ENCODE data around the gene BHLHE41.

Gene BHLHE41

GRCh38 chr12:26113853-26114719 is 10.8 kb downstream of the BHLHE41 start:
- DNase-seq (ENCODE audit: low read depth in 2 of 2), result peak; percentile 64 to 70

DNA sequence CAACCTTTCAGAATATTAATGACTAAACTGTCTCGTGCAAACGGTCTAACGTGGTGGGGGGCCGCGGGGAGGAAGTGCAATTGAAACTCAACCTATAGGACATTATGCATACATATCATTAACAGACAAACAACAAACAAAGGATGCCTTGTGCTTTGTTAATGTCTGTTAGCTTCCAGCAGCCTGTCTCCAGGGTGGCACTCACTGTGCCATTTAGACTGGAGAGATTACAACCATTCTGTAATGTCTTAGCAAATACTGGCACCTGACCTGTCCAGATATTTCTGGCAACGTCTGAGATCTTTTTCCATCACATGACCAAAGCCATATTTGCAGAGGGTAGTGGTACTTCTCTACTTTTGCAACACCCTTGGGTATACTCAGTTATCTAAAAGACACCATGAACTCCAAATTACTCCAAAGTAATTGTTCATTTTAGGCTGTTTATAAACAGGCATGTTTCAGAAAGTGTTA is 11.6 kb downstream of the BHLHE41 start:
- DNase-seq (ENCODE audit: low read depth in 2 of 2), result no peak

DNA sequence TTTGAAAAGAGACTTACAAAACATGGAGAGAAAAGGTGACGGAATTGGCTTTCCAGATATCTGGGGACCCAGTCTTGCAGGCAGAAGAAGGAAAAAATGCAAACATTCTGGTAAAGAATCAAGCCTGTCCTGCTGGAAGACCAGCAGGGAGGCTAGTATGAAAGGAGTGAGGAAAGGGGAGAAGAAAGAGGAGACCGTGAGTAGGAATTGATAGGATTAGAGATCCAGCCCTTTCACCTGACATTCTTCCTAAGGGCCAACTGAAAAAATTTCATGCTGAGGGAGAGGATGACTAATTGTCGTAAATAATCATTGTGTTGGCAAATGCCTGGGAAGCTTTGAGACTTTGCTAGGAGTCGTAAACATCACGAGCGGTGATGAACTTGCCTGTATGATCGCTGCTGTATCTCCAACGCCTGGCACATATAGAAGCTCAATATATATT is 12.1 kb downstream of the BHLHE41 start:
- no peak for DNase-seq (ENCODE audit: low read depth in 2 of 2)

GRCh38 chr12:26112232-26112631 is 12.6 kb downstream of the BHLHE41 start:
- no peak for DNase-seq (ENCODE audit: low read depth in 2 of 2)

DNA sequence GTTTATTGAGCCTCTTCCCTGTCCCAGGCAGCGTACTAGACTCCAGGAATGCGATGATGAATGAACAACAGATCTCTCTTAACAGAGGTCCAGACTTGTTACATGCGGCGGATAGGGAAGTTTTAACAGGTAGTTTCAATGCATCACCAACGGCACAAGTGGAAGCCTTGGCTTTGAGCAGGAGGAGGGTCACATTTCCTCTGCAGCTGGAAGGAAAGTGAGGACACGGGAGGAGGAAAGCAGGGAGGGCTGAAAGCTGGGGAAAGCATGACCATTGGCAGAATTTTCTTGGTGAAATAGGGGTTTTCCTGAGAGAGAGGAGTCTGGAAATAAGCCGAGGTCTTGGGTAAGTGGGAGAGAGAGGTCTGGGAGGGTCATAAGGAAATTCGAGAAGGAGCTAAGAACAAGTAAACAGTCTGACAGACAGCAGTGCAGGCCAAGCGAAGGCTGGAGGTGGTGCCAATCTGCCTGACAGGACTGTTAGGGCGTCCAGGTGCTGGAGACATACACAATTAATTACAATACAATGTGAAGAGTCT is 15.4 kb downstream of the BHLHE41 start:
- DNase-seq (ENCODE audit: low read depth in 2 of 2), result no peak

DNA sequence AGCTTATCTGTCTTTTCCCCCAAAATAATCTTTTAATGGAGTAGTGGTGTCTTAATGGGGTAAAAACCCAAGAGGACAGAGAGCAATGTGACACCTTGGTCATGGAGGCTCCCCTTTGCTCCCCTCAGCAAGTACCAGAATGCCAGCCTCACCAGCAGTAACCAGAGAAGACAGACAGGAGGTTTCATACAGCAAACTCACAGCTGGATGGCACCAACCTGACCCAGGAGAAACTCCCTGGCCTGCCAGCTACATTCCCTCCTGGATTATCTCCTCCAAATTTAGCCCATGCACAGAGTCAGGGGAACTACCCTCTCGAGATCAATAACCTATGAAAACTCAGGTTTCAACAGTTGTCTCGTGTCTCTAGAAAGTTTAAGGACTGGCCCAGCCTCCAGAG is 15.9 kb downstream of the BHLHE41 start:
- DNase-seq (ENCODE audit: low read depth in 2 of 2), result no peak

- DNase-seq (ENCODE audit: low read depth in 2 of 2), result no peak
Measured at GRCh38 chr12:26106347-26106746, 18.5 kb downstream of the BHLHE41 start.

DNA sequence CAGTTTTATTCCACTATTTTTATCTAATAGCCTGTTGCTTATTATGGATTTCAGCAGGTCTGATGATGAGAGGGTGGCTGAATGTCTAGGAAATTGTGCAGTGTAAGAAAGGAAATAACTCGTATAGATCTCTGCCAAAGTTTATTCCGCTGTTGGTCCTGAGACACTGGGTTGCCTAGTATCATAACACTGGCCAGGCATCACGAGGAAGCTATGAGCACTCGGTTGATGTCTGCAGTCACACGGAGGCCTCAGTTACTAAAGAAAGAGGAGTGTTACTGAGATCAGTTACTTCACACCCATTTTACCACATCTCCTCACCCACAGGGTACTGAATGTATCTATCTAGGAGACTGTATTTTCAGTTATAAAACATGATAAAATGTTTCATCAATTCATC is 21.9 kb downstream of the BHLHE41 start:
- no peak for DNase-seq (ENCODE audit: low read depth in 2 of 2)

- DNase-seq (ENCODE audit: low read depth in 2 of 2), result no peak
Measured at GRCh38 chr12:26101763-26102162, 23.1 kb downstream of the BHLHE41 start.

DNA sequence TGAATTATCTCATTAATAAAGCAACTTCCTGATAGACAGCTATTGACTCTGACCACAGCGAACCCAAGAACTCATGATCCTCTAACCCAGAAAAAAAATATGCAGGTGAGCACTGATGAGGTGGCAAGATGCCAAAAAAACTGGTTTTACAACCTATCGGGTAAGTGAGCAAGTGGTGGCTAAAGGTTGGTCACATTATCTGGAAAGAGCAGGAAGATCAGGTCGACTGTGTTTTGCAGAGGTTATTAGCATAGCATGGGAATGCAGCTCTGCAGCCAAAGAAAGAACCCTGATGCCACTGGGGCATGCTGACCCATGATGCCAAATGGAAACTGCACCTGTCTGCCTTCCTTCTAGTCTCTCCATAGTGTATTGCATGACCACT is 23.5 kb downstream of the BHLHE41 start:
- no peak for DNase-seq (ENCODE audit: low read depth in 2 of 2)

DNA sequence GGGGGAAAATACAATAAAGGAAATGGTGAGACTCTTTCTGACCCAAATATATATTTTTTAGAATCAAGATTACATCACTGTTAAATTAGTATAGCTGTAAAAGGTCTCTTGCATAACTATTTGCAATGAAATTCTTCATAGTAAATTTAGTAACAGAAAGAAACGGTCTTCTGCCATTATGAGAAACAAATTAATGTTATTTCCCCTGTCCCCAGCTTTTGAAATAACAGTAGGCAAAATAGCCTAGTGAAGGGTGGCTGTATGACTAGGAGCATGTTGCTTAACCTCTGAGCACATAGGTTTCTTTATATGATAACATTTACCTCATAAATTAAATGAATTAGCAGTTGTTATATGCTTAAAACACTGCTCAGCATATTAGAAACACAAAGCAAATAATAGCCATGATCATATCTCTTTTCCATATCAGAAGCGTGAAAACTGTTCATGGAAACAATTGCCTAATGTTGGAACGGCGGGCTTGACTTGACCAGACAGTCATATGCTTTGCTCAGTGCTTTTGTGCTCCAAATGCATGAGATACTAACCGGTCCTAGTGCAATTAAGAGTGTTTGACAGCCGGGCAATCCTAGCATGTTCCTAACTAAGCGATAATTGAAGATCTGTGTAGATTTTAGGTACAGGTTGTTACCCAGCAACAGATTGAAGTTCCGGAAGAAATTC is 24.0 kb downstream of the BHLHE41 start:
- DNase-seq (ENCODE audit: low read depth in 2 of 2), result no peak

DNA sequence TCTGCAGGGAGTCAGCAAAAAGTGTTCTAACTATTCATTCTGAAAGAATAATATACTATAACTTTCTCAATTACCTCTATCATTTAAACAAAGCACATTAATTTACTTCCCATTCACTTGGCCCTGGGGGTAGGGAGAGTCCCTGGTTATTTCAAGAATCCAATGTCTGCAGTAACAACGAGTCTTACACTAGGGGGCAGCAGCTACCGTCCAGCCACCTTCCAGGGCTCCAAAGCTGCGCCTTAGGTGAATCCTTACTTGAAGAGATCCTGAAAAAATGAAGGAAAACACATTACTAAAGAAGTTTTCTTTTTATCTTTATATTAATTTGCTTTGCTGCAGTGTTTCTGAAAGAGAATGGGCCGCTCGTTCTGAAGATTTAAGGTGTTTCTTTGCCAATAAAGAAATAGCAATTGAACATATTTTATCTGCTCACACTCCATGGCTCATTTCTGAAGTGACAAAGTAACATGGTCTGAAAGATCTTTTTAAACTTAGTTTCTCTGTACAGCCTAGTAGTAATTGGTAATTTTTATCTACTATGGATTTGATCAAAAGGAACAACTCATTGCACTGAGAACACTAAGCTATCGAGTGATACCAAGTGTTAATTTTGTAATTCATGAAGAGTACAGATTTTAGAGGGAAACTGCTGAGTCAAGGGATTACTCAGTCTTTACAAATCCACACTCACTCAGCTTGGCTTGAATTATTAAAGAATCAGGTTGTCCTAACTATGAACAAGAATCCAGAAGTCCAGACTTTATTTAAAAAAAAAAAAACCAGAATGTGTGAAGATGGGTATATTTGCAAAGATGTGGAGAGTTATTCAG is 27.6 kb downstream of the BHLHE41 start:
- DNase-seq (ENCODE audit: low read depth in 2 of 2), result peak; percentile 12 to 33

DNA sequence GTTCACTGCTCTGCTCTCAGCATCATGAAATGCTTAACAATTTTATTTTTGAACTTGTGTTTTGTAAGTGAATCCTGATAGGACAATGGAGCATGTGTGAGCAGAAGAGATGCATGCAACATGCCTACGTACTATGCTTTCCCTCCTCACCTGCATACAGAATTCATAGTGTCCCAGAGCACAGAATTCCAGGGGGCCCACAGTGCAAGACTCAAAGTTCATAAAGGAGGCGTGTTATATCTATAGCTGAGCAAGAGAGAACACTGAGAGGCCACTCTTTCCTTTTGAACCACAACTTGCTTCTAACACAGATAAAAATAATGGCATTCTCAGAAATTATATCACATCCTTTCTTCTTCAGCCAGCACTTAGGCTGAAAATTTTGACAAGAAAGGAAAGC is 28.8 kb downstream of the BHLHE41 start:
- DNase-seq (ENCODE audit: low read depth in 2 of 2), result no peak

DNA sequence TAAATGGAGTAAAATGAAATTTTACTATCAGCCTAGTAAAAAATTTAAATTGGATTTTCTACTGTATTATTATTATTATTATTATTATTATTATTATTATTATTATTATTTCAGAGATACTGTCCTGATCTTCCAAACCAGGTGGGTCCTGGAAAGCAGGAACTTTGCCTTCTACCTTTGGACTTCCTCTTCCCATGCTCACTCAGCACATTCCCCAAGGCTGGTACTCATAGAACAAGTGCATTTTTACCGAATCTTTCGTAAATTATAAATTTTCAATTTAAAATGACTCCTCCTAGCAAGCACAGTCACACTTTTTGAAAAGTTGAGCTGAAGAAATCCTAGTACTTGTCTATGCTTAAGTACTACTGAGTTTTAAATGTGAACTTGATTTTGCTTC is 29.7 kb downstream of the BHLHE41 start:
- DNase-seq (ENCODE audit: low read depth in 2 of 2), result no peak

- DNase-seq (ENCODE audit: low read depth in 2 of 2), result no peak
Measured at GRCh38 chr12:26092346-26093105, 32.3 kb downstream of the BHLHE41 start.

DNA sequence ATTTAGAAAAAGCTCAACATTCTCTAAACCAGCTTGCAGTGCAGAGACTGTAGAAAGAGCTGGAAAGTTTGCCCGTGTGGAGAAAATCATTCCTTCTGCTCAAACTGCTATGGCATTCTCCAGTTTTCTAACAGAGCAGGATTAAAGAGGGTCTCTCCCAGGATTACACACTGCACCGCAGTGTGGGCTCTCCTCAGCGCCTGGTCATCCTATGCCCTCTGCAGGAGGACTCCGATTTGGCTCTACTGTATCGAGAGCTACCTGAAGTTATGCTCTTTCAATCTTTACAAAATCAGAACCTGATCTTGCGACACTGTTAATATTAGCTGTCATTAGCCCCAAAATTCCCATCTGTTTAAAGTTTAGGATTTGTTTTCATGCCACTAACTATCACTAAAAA is 33.0 kb downstream of the BHLHE41 start:
- DNase-seq (ENCODE audit: low read depth in 2 of 2), result no peak

DNA sequence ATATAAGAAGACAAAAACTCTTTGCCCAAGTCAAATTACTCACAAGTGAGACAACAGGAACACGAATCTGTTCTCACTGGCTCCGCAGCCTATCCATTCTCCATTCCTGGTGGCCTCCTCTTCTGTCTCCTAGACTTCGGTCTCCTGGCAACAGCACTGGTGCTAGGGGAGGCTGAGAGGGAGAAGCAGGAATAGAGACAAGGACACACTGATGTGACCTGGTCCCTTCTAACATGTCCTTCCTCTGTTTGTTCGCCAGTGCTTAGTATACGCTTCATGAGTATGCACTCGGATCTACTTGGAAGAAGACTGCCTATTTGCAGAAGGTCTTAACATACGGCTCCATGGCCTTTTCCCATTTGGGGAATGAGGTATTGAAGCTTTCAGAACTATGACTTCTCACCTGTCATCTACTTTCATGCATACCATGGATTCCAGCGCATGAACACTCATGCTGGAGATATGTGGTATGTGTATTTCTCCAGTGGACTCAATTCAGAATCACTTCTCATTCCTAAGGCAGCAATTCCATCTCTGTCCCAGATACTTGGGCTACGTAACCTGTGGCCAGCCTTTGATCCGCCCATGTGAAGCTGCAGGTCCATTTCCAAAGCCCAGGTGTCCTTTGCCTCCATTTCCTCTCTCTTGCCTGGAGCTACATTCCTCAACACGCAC is 33.9 kb downstream of the BHLHE41 start:
- no peak for DNase-seq (ENCODE audit: low read depth in 2 of 2)

GRCh38 chr12:26088998-26089397 is 35.8 kb downstream of the BHLHE41 start:
- no peak for DNase-seq (ENCODE audit: low read depth in 2 of 2)

GRCh38 chr12:26086936-26087335 is 37.9 kb downstream of the BHLHE41 start:
- DNase-seq (ENCODE audit: low read depth in 2 of 2), result no peak

GRCh38 chr12:26080911-26081310 is 43.9 kb downstream of the BHLHE41 start:
- DNase-seq (ENCODE audit: low read depth in 2 of 2), result no peak

Measured in stimulated activated CD4-positive, alpha-beta T cell treated with anti-CD3 and anti-CD28 coated beads, Interleukin-4, amount 100 ng/mL, for 48 hours (primary cell).